Parathyroid adenoma (tissue), 2 donors: ENCODE data around the gene TBC1D22B.

Experiments
- H2AFZ ChIP-seq: fragments of 300-600 bp; sonication (generic); one replicate; pipeline ENCODE4 v1.7.0; 2017; ENCODE audit warnings: antibody characterized with exemption, mild to moderate bottlenecking
- H3K27ac ChIP-seq: fragments of 300-600 bp; sonication (generic); one replicate; pipeline ENCODE4 v1.7.0; 2017
- H3K27me3 ChIP-seq: fragments of 300-600 bp; sonication (generic); one replicate; pipeline ENCODE4 v1.7.0; 2017; ENCODE audit warnings: low read length; ENCODE audit not compliant: control insufficient read depth, insufficient read depth
- H3K36me3 ChIP-seq: fragments of 300-600 bp; sonication (generic); one replicate; pipeline ENCODE4 v1.7.0; 2017; ENCODE audit warnings: low read length; ENCODE audit not compliant: control insufficient read depth, insufficient read depth
- H3K4me1 ChIP-seq: fragments of 300-600 bp; sonication (generic); one replicate; pipeline ENCODE4 v1.7.0; 2017; ENCODE audit warnings: control low read depth
- H3K4me2 ChIP-seq: fragments of 300-600 bp; sonication (generic); one replicate; pipeline ENCODE4 v1.7.0; 2017; ENCODE audit warnings: low read length
- H3K4me3 ChIP-seq: fragments of 300-600 bp; sonication (generic); one replicate; pipeline ENCODE4 v1.7.0; 2017; ENCODE audit warnings: low read depth, low read length
- H3K79me2 ChIP-seq: fragments of 300-600 bp; sonication (generic); one replicate; pipeline ENCODE4 v1.7.0; 2017; ENCODE audit warnings: control low read depth
- H3K9ac ChIP-seq: fragments of 300-600 bp; sonication (generic); one replicate; pipeline ENCODE4 v1.7.0; 2017; ENCODE audit warnings: mild to moderate bottlenecking
- H3K9me3 ChIP-seq: fragments of 300-600 bp; sonication (generic); one replicate; pipeline ENCODE4 v1.7.0; 2017; ENCODE audit warnings: low read length; ENCODE audit not compliant: control insufficient read depth
- TF ChIP-seq, protein P1 (sequence below): fragments of 300-600 bp; sonication (generic); IDR thresholded peaks from one replicate; pipeline ENCODE4 v1.7.0; 2017; ENCODE audit warnings: antibody characterized with exemption, mild to moderate bottlenecking
- donor health status: primary hyperparathyroidism.

TBC1D22B gene

DNA sequence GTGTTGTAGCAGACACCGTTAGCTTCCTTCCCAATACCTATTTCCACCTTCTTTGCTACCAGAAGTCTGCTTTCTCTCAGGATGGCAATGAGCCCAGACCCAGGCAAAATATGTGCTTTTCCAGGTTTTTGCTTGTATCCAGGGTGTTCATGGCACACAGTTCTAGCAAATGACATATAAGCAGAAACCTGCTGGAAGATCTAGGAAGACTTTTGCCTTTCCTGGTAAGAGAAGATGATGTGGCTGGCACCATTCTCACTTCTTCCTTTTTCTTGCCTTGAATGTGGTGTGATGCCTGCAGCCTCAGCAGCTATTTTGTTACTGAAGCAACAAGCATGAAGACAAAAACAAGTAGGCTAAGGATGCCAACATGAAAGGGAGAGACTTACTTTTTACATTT is 19.2 kb upstream of the TBC1D22B start:
- H2AFZ ChIP-seq: no peak overlapping the region
- no peak overlapping the region for H3K27ac ChIP-seq
- H3K79me2 ChIP-seq: no peaks in the 10 kb centered on the region
- no peak overlapping the region for H3K9ac ChIP-seq
- H3K36me3 ChIP-seq: no peaks in the 10 kb centered on the region
- H3K4me1 ChIP-seq: peaks cover 3% of the 10 kb centered on the region
- no peak overlapping the region for H3K4me3 ChIP-seq
- no peaks in the 10 kb centered on the region for H3K27me3 ChIP-seq
- H3K4me2 ChIP-seq: no peak overlapping the region
- TF ChIP-seq, protein P1, sequence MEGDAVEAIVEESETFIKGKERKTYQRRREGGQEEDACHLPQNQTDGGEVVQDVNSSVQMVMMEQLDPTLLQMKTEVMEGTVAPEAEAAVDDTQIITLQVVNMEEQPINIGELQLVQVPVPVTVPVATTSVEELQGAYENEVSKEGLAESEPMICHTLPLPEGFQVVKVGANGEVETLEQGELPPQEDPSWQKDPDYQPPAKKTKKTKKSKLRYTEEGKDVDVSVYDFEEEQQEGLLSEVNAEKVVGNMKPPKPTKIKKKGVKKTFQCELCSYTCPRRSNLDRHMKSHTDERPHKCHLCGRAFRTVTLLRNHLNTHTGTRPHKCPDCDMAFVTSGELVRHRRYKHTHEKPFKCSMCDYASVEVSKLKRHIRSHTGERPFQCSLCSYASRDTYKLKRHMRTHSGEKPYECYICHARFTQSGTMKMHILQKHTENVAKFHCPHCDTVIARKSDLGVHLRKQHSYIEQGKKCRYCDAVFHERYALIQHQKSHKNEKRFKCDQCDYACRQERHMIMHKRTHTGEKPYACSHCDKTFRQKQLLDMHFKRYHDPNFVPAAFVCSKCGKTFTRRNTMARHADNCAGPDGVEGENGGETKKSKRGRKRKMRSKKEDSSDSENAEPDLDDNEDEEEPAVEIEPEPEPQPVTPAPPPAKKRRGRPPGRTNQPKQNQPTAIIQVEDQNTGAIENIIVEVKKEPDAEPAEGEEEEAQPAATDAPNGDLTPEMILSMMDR: no peak
- H3K9me3 ChIP-seq: no peaks in the 10 kb centered on the region

DNA sequence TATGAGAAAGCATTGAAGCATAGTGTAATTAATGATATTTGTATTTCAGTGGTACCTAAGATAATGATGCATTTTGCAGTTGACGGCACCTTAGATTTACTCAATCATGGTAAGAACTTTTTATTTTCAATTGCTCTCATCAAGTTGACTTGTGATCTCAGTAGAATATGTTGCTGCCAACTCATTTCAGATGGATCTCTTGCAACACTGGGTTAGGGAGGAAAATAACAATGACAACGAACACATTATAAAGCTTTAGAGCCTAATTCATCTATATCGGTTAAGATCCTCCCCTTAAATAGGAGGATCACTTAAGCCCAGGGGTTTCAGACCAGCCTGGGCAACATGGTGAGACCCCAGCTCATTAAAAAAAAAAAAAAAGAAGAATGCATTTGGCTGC is 18.0 kb upstream of the TBC1D22B start:
- H3K79me2 ChIP-seq: no peaks in the 10 kb centered on the region
- H3K4me3 ChIP-seq: no peak overlapping the region
- H3K27me3 ChIP-seq: no peaks in the 10 kb centered on the region
- no peaks in the 10 kb centered on the region for H3K36me3 ChIP-seq
- H3K4me2 ChIP-seq: no peak overlapping the region
- H3K9ac ChIP-seq: no peak overlapping the region
- TF ChIP-seq, protein P1: no peak
- no peaks in the 10 kb centered on the region for H3K9me3 ChIP-seq
- no peak overlapping the region for H2AFZ ChIP-seq
- H3K4me1 ChIP-seq: peaks cover 5% of the 10 kb centered on the region
- no peak overlapping the region for H3K27ac ChIP-seq

DNA sequence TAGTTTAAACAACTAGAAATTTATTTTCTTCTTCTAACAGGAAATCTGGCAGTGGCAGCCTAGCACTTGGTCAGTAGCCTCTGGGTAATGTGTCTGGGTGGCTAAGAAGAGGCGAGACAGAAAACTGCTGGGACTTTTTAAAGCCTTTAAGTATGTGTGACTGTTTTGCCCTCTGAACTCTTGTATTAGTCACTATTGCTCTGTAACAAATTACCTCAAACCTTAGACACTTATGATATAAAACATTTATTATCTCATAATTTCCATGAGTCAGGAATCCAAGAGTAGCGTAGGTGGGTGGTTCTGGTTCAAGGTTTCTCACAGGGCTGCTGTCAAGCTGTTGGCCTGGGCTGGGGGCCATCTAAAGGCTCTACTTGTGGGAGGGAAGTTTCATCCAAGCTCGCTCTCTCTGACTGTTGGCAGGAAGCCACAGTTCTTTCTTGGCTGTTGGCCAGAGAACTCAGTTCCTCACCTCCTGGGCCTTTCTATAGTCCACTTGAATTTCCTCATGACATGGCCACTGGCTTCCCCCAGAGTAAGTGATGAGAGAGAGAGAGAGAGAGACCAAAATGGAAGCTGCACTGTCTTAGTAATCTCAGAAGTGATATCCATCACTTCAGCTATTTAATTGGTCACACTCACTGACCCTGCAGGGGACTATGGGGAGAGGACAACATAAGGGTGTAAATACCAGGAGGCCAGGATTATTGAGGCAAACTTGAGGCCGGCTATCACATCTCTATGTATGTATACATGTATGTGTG is 17.4 kb upstream of the TBC1D22B start:
- Histone ChIP-seq H3K4me3 (no peak overlapping the region), H3K27me3 (no peaks in the 10 kb centered on the region), H3K4me1 (peaks cover 9% of the 10 kb centered on the region), H3K9ac (no peak overlapping the region), H3K79me2 (no peaks in the 10 kb centered on the region), H3K9me3 (no peaks in the 10 kb centered on the region), H3K36me3 (no peaks in the 10 kb centered on the region), H2AFZ (peak overlapping the region; percentile 44), H3K4me2 (no peak overlapping the region), H3K27ac (no peak overlapping the region)
- TF ChIP-seq, protein P1: no peak

DNA sequence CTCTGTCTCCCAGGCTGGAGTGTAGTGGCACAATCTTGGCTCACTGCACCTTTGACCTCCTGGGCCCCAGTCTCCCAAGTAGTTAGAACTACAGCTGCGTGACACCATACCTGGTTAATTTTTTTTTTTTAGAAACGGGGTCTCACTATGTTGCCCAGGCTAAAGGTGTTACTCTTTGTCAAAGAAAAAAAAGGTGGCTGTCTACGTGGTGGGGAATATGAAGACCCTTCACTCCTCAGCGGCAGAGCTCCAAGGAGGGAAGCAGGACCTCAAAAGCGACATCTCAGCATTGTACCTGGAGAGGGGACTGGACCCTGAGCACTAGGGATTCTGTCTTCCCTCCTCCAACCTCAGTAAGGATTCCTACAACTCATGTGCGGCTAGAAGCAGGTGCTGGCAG is 16.4 kb upstream of the TBC1D22B start:
- TF ChIP-seq, protein P1: no peak
- H3K4me3 ChIP-seq: no peak overlapping the region
- H3K9ac ChIP-seq: no peak overlapping the region
- H3K4me2 ChIP-seq: no peak overlapping the region
- H3K36me3 ChIP-seq: no peaks in the 10 kb centered on the region
- H3K27me3 ChIP-seq: no peaks in the 10 kb centered on the region
- H3K27ac ChIP-seq: no peak overlapping the region
- no peaks in the 10 kb centered on the region for H3K9me3 ChIP-seq
- no peaks in the 10 kb centered on the region for H3K79me2 ChIP-seq
- H2AFZ ChIP-seq: no peak overlapping the region
- H3K4me1 ChIP-seq: peaks cover 9% of the 10 kb centered on the region
